Stimulated activated CD4-positive, alpha-beta T cell treated with anti-CD3 and anti-CD28 coated beads, Interleukin-12 subunit alpha, Interleukin-12 subunit beta, amount 100 ng/mL, for 48 hours (primary cell): ENCODE data around the gene B4GALNT3.

Experiments
- DNase-seq, 3 donors: peaks; one replicate each; pipeline ENCODE4 v3.0.0-alpha.2; 2020; ENCODE audit warnings: low read depth in 2 of 3, low spot score in 1 of 3

Gene B4GALNT3

GRCh38 chr12:467591-467990 is 7.9 kb downstream of the B4GALNT3 start:
- no peak for DNase-seq

- no peak for DNase-seq
Observed at GRCh38 chr12:468671-469389, 9.1 kb downstream of the B4GALNT3 start.

- DNase-seq: no peak
Observed at GRCh38 chr12:470133-470532, 10.4 kb downstream of the B4GALNT3 start.

GRCh38 chr12:473198-473597 is 13.5 kb downstream of the B4GALNT3 start:
- no peak for DNase-seq

GRCh38 chr12:473863-474577 is 14.3 kb downstream of the B4GALNT3 start:
- no peak for DNase-seq

DNA sequence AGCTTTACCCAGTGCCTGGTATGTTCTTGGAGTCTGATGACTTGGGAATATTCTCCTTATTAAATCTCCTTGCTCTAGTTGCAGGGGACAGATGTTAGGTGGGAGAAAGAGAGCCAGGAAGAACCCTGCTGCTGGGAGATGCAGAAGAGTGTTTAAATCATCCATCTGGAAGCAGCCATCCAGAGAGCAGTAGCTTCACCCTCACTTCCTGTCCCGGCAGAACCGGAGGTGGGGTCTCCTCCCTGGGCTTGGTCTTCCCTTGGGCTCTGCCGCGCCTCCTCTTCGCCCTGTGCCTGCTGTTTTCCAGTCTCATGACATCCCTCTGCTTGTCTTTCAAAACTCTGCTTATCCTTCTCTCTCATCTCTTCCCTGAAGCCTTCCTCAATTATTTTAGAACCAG is 15.5 kb downstream of the B4GALNT3 start:
- no peak for DNase-seq

DNA sequence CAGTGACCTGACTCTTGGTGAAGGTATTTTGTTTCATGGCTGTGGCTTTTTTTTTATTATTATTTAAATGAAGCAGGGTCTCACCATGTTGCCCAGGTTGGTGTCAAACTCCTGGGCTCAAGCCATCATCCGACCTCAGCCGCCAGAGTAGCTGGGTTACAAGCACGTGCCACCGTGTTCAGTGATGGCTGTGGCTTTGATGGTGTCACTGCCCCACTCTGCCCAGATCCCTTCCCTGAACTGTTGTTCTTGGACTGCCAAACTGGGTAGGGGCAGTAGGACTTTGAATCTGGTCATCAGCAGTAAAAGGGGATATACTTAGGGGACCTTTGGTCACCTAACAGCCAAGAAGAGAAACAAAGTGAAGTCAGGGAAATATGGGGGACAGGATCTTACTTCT is 19.4 kb downstream of the B4GALNT3 start:
- DNase-seq: no peak

DNA sequence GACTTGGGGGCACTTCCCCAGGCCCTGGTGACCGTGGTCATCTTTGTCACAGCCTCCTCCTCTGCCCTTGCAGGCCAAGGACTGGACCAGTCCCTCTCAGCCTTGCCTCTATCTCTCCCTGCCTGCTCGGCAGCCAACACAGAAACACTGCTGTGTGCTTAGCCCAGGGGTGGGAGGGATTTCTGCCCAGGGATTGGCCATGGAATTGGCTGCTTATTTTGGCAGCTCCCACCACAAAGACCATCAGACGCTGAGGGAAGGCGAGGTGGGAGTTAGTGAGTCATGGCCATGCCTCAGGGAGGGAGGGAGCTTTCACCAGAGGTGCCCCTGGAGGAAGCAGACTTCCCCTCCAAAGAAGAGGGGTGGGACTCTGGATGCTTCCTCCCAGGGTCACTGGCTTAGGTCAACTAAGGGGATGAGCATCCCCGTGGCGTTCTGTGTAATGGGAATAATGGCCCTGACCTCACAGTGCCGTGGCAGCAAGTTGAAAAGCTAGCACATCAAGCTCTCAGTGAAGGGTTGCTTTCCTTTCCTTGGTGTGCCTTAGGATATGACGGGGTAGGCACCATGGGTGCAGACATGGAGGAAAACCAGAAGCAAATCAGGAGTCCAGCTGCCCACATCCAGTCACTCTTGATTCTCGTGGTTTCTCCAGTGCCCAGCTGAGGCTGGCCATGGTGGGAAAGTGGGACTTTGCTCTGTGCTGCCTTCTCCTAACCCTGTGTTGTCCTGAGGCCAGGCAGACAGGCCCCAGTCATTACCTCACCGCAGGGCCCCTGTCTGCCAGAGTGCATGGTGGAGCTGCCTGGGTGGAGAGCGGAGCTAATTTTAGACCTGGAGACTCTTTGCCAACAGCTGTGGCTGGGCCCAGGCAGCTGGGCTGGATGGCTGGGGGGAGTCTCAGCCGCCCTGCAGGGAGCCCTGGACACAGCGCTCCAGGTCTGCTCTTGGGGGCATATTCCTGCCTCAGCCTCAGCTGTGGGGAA is 21.4 kb downstream of the B4GALNT3 start:
- no peak for DNase-seq

GRCh38 chr12:482061-482460 is 22.3 kb downstream of the B4GALNT3 start:
- DNase-seq: no peak

- no peak for DNase-seq
Observed at GRCh38 chr12:484096-484495, 24.4 kb downstream of the B4GALNT3 start.

- DNase-seq: no peak
Observed at GRCh38 chr12:490260-490659, 30.5 kb downstream of the B4GALNT3 start.

- no peak for DNase-seq
Observed at GRCh38 chr12:495466-495865, 35.7 kb downstream of the B4GALNT3 start.

DNA sequence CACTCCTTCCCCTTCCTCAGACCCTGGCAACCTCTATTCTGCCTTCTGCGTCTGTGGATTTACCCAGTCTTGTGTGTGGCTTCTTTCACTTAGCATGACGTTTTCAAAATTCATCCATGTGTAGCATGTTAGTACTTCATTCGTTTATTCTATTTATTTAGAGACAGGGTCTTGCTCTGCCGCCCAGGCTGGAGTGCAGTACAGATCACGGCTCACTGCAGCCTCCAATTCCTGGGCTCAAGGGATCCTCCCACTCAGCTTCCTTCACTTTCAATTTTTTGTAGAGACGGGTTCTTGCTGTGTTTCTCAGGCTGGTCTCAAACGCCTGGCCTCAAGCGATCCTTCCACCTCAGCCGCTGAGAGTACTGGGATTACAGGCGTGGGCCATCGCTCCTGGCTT is 37.0 kb downstream of the B4GALNT3 start:
- no peak for DNase-seq

DNA sequence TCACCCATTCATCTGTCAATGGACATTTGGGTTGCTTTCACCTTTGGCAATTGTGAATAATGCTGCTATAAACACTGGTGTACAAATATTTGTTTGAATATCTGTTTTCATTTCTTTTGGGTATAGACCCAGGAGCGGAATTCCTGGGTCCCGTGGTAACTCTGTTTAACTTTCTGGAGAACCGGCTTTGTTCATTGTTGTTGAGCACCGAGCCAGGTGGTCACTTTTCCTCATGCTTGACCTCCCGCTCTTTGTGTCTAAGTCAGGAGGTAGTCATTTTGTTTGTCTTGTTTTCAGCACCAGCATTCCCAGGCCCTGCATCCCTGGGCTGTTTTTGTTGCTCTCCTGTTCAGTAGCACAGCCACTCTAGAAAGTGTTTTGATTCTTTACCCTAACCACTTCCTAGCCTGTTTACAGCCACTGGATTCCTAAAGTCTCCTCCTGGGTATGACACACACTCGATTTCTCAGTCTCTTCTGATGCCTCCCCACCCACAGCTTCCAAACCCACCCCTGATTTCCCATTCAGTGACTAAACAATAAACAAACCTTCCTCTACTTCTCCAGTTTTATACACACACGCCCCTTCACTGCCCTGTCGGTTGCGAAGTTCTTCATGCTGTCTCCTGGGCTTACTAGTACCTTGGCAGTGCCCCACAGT is 37.9 kb downstream of the B4GALNT3 start:
- DNase-seq: no peak

DNA sequence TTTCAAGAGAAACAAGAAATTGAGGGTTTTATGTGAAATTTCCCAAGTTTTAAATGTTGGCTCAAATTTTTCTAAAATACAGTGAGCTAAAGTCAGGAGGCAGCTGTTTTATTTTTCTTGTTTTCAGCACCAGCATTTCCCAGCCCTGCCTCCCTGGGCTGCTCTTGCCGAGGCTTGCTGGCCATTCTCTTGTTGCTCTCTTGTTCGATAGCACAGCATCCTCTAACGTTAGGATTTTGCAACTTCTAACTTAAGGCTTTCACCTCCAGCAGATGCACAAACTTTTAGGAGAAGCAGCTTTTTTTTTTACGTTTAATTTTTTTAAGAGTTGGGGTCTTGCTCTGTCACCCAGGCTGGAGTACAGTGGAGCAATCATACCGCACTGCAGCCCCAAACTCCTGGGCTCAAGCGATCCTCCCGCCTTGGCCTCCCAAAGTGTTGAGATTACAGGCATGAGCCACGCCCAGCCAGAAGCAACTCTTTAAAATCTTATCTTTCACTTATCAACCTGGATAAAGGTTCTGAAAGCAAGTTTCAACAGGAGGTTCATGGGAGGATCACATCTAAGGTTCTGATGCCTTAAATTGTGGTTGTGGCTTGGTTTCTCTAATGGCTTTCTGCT is 40.2 kb downstream of the B4GALNT3 start:
- no peak for DNase-seq

DNA sequence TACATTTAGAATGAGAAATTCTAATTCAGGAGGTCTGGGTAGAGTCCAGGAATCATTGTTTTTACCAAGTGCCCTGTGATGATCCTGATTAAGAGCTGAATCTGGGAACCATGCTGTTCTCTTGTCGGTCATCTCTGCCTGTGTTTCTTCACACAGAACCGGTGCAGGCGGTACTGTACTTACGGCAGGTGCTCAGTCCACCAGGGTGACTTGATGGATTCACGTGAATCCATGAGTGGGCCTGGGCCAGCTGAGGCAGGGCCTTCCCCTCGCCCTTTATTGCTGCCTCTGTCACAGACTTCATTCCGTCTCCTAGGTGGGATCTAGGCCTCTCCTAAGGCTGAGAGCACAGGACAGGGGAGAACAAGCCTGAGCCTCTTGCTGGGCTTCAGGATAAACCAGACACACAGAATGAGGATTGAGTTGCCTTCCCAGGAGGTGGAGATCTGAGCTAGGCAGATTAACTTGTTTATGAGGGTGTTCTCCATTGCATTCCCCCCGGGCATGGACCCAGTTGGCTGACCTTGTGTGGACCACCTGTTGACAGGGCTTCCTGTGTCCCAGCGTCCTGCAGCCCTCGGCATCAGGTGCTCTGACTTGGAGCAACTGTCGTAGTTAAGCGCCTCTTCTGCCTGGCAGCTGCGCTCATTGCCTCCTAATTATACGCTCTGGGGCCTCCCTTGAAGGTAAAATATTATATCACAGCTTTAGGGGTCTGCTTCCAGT is 42.1 kb downstream of the B4GALNT3 start:
- no peak for DNase-seq

GRCh38 chr12:503111-503761 is 43.5 kb downstream of the B4GALNT3 start:
- no peak for DNase-seq

DNA sequence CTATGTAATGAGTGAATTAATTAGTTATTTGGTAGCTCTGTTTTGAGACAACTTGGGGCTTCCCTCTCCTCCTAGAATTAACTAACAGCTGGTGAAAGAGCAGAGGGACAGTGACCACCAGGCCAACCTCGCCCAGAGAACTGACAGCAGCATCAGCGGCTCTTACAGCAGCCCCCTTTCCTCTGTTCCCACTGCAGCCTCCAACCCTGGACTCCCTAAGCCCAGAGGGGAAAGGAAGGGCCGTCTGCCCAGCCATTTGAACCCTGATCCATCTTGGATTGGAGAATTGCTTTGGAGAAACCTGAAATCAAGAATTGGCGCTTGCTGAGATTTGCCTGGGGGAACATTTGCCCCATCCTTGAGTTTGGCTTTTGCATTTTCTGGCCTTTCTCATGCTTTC is 45.5 kb downstream of the B4GALNT3 start:
- DNase-seq: no peak

DNA sequence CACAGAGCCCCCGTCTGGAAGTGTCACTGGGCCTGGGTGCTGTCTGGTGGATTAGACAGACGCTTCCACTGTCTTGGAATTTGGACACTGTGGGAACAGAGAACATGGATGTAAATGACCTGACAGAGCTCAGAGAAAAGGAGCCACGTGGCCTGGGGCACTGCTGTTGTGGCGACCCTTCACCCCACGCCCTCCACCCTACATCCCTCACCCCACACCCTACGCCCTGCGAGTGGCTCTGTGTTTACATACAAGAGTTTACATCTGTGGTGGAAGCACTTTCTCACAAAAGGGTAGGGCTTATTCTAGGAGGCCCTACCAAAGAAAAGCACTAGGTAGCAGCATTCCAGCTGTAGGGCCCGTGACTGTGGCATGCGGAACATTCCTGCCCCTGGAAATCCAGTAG is 47.7 kb downstream of the B4GALNT3 start:
- DNase-seq: no peak

DNA sequence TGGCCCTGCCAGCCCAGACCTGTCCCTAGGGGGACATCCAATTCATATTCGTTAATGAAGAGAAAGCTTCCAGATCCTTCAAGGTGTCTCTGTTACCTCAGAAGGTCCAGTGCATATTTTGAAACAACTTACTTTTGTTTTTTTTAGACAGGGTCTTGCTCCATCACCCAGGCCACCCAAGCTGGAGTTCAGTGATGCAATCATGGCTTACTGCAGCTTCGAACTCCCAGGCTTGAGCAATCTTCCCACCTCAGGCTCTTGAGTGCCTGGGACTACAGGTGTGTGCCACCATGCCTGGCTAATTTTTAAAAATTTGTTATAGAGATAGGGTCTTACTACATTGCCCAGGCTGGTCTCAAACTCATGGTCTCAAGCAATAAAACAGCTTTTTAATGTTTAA is 48.4 kb downstream of the B4GALNT3 start:
- no peak for DNase-seq
